RCC 7860 (cell line): ENCODE measurements around the gene ADAM23.
"Not testable (repeated sequence)": the region's sequence is repeated elsewhere in the genome, so short reads cannot be mapped to it uniquely, and the experiment has no call there.

ENCODE experiments used
- DNase-seq: peaks from one replicate; pipeline ENCODE4 v3.0.0-alpha.2; 2015; ENCODE audit warnings: low spot score
- FAIRE-seq: peaks from 2 replicates; lab custom pipeline; 2012; peaks lifted over from hg19 to GRCh38; lab: Jason Lieb, UNC

Gene ADAM23

GRCh38 chr2:206442833-206443734 lies at the start of gene ADAM23:
TSS of gene ADAM23 (plus strand) at chr2:206443532. CDS start at chr2:206443867, 335 bp downstream.
- no peak for FAIRE-seq
- no peak for DNase-seq

DNA sequence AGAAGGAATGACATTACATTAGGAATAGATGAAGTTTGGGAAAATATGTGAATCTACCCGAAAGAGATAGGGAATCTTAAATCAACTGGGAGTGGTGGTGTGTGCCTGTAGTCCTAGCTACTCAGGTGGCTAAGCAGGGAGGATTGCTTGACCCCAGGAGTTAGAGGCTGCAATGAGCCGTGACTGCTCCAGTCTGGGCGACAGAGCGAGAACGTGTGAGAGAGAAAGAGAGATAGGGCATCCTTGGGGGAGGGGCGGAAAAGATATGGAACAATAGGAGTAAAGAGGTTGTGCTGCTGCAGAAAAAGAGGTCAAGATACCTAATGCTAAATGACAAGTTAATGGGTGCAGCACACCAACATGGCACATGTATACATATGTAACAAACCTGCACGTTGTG lies 47.1 kb upstream of the ADAM23 start:
- FAIRE-seq (no peak), DNase-seq (no peak)

GRCh38 chr2:206402956-206403569 lies 40.3 kb upstream of the ADAM23 start:
- not testable (repeated sequence) for FAIRE-seq, DNase-seq

DNA sequence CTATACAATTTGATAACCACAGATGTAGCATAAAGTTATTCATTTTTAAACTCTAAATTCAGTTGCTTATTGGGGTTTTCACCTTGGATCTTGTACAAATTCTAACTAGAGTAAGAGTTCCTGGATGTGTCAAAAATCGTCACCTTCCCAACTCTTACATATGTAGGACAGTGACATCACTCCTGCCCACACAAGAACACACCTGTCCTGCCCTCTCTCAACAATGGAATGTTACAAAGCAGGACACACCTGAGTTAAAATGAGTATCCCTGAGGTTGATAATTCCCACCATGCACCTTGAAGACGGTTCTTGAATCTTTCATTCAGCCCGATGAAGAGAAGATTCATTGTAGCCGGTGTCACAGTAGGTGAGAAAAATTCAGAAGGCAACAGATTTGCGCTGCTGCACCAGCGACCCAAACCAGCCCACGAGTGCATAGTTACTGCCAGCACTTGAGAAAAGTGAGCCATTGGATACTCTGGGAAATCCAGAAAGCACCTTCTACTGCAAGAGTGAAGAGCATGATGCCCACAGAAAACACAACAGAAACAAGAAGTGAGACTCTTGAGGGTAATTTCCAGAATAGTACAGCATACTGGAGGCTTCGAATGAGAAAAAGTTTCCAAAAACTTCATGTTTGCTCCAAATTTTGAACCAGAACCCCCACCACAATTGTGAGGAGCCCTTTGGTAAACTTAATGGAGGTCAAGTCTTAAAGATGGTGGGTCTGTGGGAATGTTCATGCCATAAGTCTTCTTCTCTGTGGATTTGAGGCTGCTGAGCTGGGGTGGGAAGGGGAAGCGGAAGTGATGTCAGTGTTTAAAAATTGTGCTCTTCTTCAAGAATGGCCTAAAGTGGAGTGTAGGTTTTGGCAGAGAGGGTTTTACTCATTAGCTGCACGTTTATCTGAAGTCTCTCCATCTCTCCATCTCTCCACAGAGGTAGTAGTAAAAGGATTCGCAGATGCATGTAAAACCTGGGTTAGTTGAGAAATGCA lies 34.7 kb upstream of the ADAM23 start:
- DNase-seq (no peak), FAIRE-seq (no peak)

- FAIRE-seq = no peak
- DNase-seq = no peak
Measured at GRCh38 chr2:206410714-206411113, 32.6 kb upstream of the ADAM23 start.

GRCh38 chr2:206415618-206416243 lies 27.6 kb upstream of the ADAM23 start:
- FAIRE-seq = no peak
- no peak for DNase-seq

DNA sequence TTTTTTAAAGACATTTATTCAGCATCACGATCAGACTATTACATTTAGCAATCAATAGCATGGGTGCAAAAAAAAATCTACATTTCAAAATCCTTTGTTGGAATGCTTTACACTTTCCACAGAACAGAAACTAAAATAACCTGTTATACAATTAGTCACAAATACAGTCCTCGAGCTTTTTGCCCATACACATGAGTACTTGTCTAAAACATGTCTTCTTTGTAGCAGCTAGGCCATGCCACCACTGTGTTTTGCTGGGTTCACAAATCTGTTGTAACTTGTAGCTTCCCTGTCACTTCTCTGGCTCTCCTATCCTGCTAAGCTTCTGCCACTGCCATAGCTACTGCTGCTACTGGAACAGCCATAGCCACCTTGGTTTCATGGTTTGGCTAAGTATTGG lies 24.4 kb upstream of the ADAM23 start:
- no peak for FAIRE-seq
- DNase-seq = no peak

GRCh38 chr2:206420721-206421120 lies 22.6 kb upstream of the ADAM23 start:
- FAIRE-seq (no peak), DNase-seq (no peak)

DNA sequence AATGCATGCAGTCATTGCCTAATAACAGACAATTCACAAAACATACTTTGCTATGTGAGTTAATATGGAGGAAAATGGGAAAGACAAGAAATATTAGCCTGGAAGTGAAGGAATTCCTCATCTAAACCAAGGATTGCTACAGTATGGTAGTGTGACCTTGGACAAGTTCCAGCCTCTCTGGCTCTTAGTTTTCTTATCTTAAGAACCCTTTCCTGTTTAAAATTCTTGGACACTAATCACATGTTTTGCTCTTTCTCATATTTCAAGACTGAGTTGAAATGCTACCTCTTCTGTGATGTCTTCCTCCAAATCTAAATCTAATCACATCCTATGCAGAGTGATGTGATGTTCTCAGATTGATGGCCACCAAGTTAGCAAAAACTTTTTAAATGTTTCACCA lies 20.8 kb upstream of the ADAM23 start:
- DNase-seq (no peak), FAIRE-seq (no peak)

DNA sequence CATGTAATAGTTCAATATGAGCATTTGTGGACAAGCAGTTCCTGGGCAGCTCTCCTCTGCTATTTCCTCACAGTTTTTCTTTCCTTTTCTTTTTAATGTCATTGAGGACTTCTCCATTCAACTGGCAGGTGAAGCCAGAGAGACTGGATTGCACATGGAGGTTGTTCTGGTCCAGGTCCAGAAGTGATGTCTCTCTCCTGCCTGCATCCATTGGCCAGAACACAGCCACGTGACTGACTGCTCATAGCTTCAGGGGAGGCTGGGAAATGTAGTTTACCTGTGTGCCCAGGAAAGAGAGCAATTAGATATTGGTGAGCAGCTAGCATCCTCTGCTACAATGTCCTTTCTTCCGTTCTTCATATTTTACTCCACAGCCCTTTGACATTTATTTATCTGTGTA lies 20.2 kb upstream of the ADAM23 start:
- FAIRE-seq = no peak
- DNase-seq = no peak

DNA sequence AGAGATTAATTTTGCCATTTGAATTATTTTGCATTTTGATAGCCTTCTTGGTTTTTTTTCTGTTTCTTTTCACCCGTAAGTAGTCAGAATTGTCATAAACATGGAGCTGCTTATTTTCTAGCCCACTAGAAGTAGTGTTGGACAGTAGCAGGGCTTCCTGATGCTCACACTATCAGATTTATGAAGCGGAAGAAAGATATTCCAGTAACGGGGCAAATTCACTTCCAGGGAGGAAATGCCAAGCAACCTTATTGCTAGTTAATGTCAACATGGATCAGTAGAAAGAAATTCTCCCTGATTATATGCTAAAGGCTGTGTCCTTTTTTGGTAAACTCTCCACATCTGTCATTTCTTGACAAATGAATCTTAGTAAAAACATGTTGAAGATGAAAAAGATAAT lies 19.2 kb upstream of the ADAM23 start:
- FAIRE-seq (no peak), DNase-seq (no peak)

GRCh38 chr2:206428783-206429182 lies 14.5 kb upstream of the ADAM23 start:
- FAIRE-seq = no peak
- DNase-seq = no peak

GRCh38 chr2:206430452-206430851 lies 12.9 kb upstream of the ADAM23 start:
- FAIRE-seq = no peak
- DNase-seq = no peak

- no peak for FAIRE-seq
- no peak for DNase-seq
Measured at GRCh38 chr2:206431439-206431838, 11.9 kb upstream of the ADAM23 start.

DNA sequence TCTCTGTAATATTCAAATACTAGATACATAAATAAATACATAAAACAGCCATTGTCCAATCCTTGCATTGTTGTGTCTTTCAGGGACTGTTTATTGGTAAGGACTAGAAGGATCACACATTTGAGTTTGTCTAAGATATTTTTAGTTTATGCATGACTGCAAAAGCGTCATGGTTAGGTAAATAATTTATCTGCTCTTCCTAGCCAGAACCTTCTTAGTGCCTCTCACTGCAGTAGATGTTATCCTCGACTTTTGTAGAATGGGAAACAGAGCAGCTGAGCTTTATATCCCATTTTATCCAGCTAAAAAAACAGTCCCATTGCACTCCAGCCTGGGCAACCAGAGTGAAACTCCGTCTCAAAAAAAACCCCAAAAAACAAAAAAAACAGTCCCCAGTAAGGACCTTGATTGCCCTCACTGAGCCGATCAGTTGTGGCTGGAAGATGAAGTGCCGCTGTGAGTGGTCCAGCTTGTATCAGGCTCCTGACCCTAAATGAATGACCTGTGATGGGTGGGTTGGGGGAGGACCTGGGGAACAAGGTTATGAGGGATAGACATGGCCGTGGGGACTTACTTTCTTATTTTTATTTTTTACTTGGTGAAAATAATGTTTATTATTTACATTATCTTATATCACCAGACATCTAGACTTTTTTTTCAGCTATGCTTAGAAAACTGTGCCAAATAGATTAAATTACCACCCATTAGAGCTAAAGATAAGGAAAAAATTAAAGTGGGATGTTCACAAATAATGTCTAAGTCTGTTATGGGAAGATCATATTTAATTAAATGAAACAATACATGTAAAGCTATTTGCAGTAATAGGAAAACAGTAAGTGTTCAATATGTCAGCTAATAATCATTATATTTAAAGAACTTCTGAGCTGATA lies 10.9 kb upstream of the ADAM23 start:
- DNase-seq (no peak), FAIRE-seq (no peak)

- no peak for FAIRE-seq
- DNase-seq = no peak
Measured at GRCh38 chr2:206433190-206433589, 10.1 kb upstream of the ADAM23 start.

GRCh38 chr2:206433686-206434085 lies 9.6 kb upstream of the ADAM23 start:
- FAIRE-seq = no peak

GRCh38 chr2:206435742-206436141 lies 7.6 kb upstream of the ADAM23 start:
- no peak for FAIRE-seq
- no peak for DNase-seq

More at GRCh38 chr2:206433686-206434085, 9.6 kb upstream of the ADAM23 start:
- DNase-seq = no peak

- FAIRE-seq (no peak), DNase-seq (no peak)
Measured at GRCh38 chr2:206438196-206438724, 5.1 kb upstream of the ADAM23 start.
